HCT116 (cell line): ENCODE data around the gene ANXA6. TPM values are rescaled to one million over a fixed set of nuclear protein-coding genes. Genes with fewer than 3 reads are reported as not detected.

ENCODE experiments used
- ATAC-seq: fragments of 200-7000 bp; cut with Tn5 transposase; 2 replicates; pipeline ENCODE4 v1.9.1; 2020; ENCODE audit warnings: mild to moderate bottlenecking, moderate library complexity
- BruUV-seq: library from RNA; stranded (reverse); fragments of 400-500 nt; replicated peaks from 2 replicates; lab custom pipeline; 2021; lab: Mats Ljungman, UMichigan
- CTCF ChIA-PET: fragments of 300-600 bp; sonication (Branson Sonifier 250); formaldehyde crosslinking; loops from one replicate; lab custom pipeline; 2021; ENCODE audit warnings: antibody characterized with exemption; lab: Charles Lee
- POLR2A ChIA-PET: fragments of 300-600, 350-600 bp; sonication (Branson Sonifier 250); formaldehyde crosslinking; loops from one replicate; lab custom pipeline; 2021; ENCODE audit warnings: antibody characterized with exemption; lab: Charles Lee
- RAD21 ChIA-PET, 2 experiments: fragments of 300-600 bp; sonication (Branson Sonifier 250); formaldehyde crosslinking; loops; one replicate each; lab custom pipeline; 2023; ENCODE audit warnings: low total read pairs in 2 of 2; ENCODE audit not compliant: uncharacterized antibody in 2 of 2, unreplicated experiment in 2 of 2, low non-redundant PET in 1 of 2; lab: Charles Lee
- DNase-seq: peaks from one replicate; pipeline ENCODE4 v3.0.0-alpha.2; 2010; ENCODE audit warnings: low read depth, low spot score
- H2AFZ ChIP-seq: fragments of 200-600 bp; shearing (Covaris generic), sonication (generic); 2 replicates; pipeline ENCODE4 v1.6.1; 2017; ENCODE audit warnings: low read depth, mixed run types, mixed read lengths, antibody characterized with exemption, low read length; ENCODE audit not compliant: poor library complexity, severe bottlenecking
- H3K27ac ChIP-seq: 2 replicates; pipeline ENCODE4 v1.5.1; 2012; ENCODE audit warnings: low read depth, low read length
- H3K27me3 ChIP-seq: fragments of 200-600 bp; sonication (generic); 2 replicates; pipeline ENCODE4 v1.6.1; 2016; ENCODE audit warnings: mixed run types, low read length, mixed read lengths; ENCODE audit not compliant: insufficient read depth
- H3K36me3 ChIP-seq, 2 experiments: fragments of 200-500 bp in 1 of 2; fragments of 200-600 bp in 1 of 2; sonication (Bioruptor generic) in 1 of 2; sonication (generic) in 1 of 2; 2 replicates each; pipeline versions ENCODE4 v1.5.1 to v1.6.1; 2014 to 2016; ENCODE audit warnings: low read length in 2 of 2, inconsistent platforms in 1 of 2, mixed read lengths in 1 of 2, mixed run types in 1 of 2; ENCODE audit not compliant: insufficient read depth in 2 of 2, control insufficient read depth in 1 of 2
- H3K4me1 ChIP-seq, 2 experiments: fragments of 200-600 bp in 1 of 2; sonication (generic) in 1 of 2; 2 replicates each; pipeline versions ENCODE4 v1.5.1 to v1.6.1; 2012 to 2017; ENCODE audit warnings: low read length in 2 of 2, inconsistent platforms in 1 of 2, mild to moderate bottlenecking in 1 of 2, mixed read lengths in 1 of 2, mixed run types in 1 of 2, moderate library complexity in 1 of 2; ENCODE audit not compliant: insufficient read depth in 2 of 2, control insufficient read depth in 1 of 2
- H3K4me2 ChIP-seq: fragments of 200-600 bp; sonication (generic); 2 replicates; pipeline ENCODE4 v1.6.1; 2017; ENCODE audit warnings: mixed run types, low read length, mixed read lengths
- H3K4me3 ChIP-seq, 2 experiments: fragments of 200-600 bp in 1 of 2; sonication (generic) in 1 of 2; replicated peaks in 1 of 2; 2 replicates each; pipeline ENCODE4 v1.5.1; 2011 to 2016; ENCODE audit warnings: low read length in 2 of 2, control low read depth in 1 of 2, low read depth in 1 of 2, mild to moderate bottlenecking in 1 of 2, mixed read lengths in 1 of 2, mixed run types in 1 of 2
- H3K79me2 ChIP-seq: fragments of 200-600 bp; sonication (generic); 2 replicates; pipeline ENCODE4 v1.6.1; 2017; ENCODE audit warnings: mild to moderate bottlenecking, mixed run types, low read length, moderate library complexity, mixed read lengths; ENCODE audit not compliant: insufficient read depth
- H3K9ac ChIP-seq: fragments of 200-600 bp; sonication (generic); 2 replicates; pipeline ENCODE4 v1.6.1; 2016; ENCODE audit warnings: low read length, mixed read lengths
- H3K9me2 ChIP-seq: fragments of 200-600 bp; sonication (generic), shearing (Covaris generic); 2 replicates; pipeline ENCODE4 v1.6.1; 2017; ENCODE audit warnings: mixed run types, mild to moderate bottlenecking, moderate library complexity; ENCODE audit not compliant: insufficient read depth
- H3K9me3 ChIP-seq, 2 experiments: fragments of 200-500 bp in 1 of 2; fragments of 200-600 bp in 1 of 2; sonication (Bioruptor generic) in 1 of 2; sonication (generic) in 1 of 2; 2 replicates each; pipeline ENCODE4 v1.6.1; 2014 to 2017; ENCODE audit warnings: low read length in 2 of 2, mixed read lengths in 2 of 2, inconsistent platforms in 1 of 2, low read depth in 1 of 2, mild to moderate bottlenecking in 1 of 2, mixed run types in 1 of 2, moderate library complexity in 1 of 2; ENCODE audit not compliant: control insufficient read depth in 1 of 2, insufficient read depth in 1 of 2
- H4K20me1 ChIP-seq: fragments of 200-600 bp; sonication (generic), shearing (Covaris generic); 2 replicates; pipeline ENCODE4 v1.6.1; 2017; ENCODE audit warnings: mixed run types, mild to moderate bottlenecking, moderate library complexity; ENCODE audit not compliant: insufficient read depth
- CTCF ChIP-seq, 3 experiments: fragments of 200-600 bp in 1 of 3; sonication (generic) in 1 of 3; IDR thresholded peaks in 2 of 3; conservative IDR thresholded peaks in 1 of 3; 2 replicates each; pipeline ENCODE4 v1.5.1; 2012 to 2017; ENCODE audit warnings: low read depth in 2 of 3, low read length in 2 of 3, antibody characterized with exemption in 1 of 3, borderline replicate concordance in 1 of 3, control low read depth in 1 of 3, mild to moderate bottlenecking in 1 of 3, mixed read lengths in 1 of 3, mixed run types in 1 of 3, moderate library complexity in 1 of 3; ENCODE audit not compliant: insufficient read depth in 1 of 3
- EGR1 ChIP-seq: IDR thresholded peaks from 2 replicates; pipeline ENCODE4 v1.6.1; 2012; ENCODE audit warnings: low read depth
- JUND ChIP-seq: IDR thresholded peaks from 2 replicates; pipeline ENCODE4 v1.6.1; 2012
- POLR2A ChIP-seq: IDR thresholded peaks from 2 replicates; pipeline ENCODE4 v1.7.0; 2011; ENCODE audit warnings: borderline replicate concordance; ENCODE audit not compliant: insufficient read depth, insufficient read length; ENCODE audit errors: extremely low read depth
- POLR2AphosphoS5 ChIP-seq: IDR thresholded peaks from 2 replicates; pipeline ENCODE4 v1.6.1; 2011; ENCODE audit warnings: mild to moderate bottlenecking, low read depth, low read length, moderate library complexity
- intact Hi-C: fragments of 100-400 bp; cut with micrococcal nuclease; formaldehyde crosslinking; loops from 2 replicates; pipeline ENCODE4 v1.10.0; 2022
- total RNA-seq: library from RNA; stranded (reverse); gene quantifications from one replicate; pipeline ENCODE4 v1.2.1, GENCODE V29; 2021; ENCODE audit not compliant: unreplicated experiment

Gene ANXA6
- total RNA-seq, 1 experiment from 2014 or later, result 71.9 TPM

DNA sequence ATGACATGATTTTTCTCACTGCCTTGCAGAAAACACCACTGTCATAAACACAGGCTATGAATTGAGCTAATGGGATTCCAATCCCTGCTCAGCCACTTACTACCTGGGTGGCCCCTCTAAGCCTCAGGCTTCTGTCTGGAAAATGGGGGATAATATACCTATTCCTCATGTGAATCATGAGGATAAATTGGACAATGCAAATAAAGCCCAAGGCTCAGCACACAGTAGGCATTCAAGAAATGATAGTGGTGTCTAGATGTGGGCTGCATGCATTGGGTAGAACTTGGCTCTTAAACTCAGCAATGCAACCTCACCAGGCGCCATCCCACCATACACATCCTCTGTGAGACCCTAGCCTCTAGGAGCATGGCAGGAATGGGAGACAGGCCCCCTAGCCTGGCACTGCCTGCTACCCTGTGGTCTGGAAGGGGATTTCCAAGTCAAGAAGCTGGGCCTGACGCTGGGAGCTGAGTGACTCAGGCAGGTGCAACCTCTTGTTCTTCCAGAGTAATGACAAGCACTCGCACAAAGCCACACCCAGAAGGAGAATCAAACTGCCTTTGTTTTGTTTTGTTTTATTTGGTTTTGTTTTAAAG, 74.4 kb downstream of the ANXA6 start (continued):
- no peak for TF ChIP-seq CTCF (IDR thresholded peaks at IDR 0.05 in 2 of 3, conservative IDR thresholded peaks at IDR 0.05 in 1 of 3; ENCODE audit: borderline replicate concordance in 1 of 3, insufficient read depth in 1 of 3, low read depth in 2 of 3, low read length in 2 of 3)
- no peak for TF ChIP-seq POLR2AphosphoS5
- no peak for TF ChIP-seq EGR1

- H3K9me3 ChIP-seq, result no peaks in the 10 kb centered on the region
- no peaks in the 10 kb centered on the region for H3K27me3 ChIP-seq
- ATAC-seq, result no peak
- peaks cover 11 to 32% of the 10 kb centered on the region in 2 experiments; a peak in 3 of 4 replicates for H3K4me1 ChIP-seq
- no peak overlapping the region for H3K9ac ChIP-seq
- RAD21 ChIA-PET, result no interaction called here
- no peak overlapping the region for H2AFZ ChIP-seq
- no peaks in the 10 kb centered on the region for H4K20me1 ChIP-seq
- CTCF ChIA-PET, result interaction anchor here (1.0 to 1.2 kb wide), 3 partner anchors 31 to 35 kb away, joined by 4 to 5 read pairs (median 5); no protein-coding TSS in a partner anchor
- no peaks in the 10 kb centered on the region for H3K36me3 ChIP-seq
- peak overlapping the region; percentile 97; the same call in 1 of the 2 replicates for H3K4me2 ChIP-seq
- TF ChIP-seq JUND (no peak), POLR2A (no peak), CTCF (IDR thresholded peaks at IDR 0.05 in 2 of 3, conservative IDR thresholded peaks at IDR 0.05 in 1 of 3; ENCODE audit: borderline replicate concordance in 1 of 3, insufficient read depth in 1 of 3, low read depth in 2 of 3, low read length in 2 of 3) (peak in 2 of 3 experiments; percentile 42 to 45; a peak in 4 of 6 replicates)
- H3K27ac ChIP-seq, result no peak overlapping the region
- no peak overlapping the region for H3K4me3 ChIP-seq
- H3K9me2 ChIP-seq, result no peaks in the 10 kb centered on the region
- DNase-seq, result no peak
- POLR2A ChIA-PET, result interaction anchor here (1.3 kb wide), 1 partner anchor 35 kb away, joined by 4 read pairs; no protein-coding TSS in a partner anchor
- peaks cover 9% of the 10 kb centered on the region; the same call in 1 of the 2 replicates for H3K79me2 ChIP-seq
- BruUV-seq, result no TSS peak
- intact Hi-C loops, result no loop called here
Observed at GRCh38 chr5:151082282-151082902, 75.2 kb downstream of the ANXA6 start.
